ENCODE measurements around the gene LMAN2.

GRCh38 chr5:177365845-177366527 is 14.5 kb upstream of the LMAN2 start:
- no peak for TF ChIP-seq ZFX (IDR thresholded peaks at IDR 0.05)
- TF ChIP-seq, protein P1, sequence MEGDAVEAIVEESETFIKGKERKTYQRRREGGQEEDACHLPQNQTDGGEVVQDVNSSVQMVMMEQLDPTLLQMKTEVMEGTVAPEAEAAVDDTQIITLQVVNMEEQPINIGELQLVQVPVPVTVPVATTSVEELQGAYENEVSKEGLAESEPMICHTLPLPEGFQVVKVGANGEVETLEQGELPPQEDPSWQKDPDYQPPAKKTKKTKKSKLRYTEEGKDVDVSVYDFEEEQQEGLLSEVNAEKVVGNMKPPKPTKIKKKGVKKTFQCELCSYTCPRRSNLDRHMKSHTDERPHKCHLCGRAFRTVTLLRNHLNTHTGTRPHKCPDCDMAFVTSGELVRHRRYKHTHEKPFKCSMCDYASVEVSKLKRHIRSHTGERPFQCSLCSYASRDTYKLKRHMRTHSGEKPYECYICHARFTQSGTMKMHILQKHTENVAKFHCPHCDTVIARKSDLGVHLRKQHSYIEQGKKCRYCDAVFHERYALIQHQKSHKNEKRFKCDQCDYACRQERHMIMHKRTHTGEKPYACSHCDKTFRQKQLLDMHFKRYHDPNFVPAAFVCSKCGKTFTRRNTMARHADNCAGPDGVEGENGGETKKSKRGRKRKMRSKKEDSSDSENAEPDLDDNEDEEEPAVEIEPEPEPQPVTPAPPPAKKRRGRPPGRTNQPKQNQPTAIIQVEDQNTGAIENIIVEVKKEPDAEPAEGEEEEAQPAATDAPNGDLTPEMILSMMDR (IDR thresholded peaks at IDR 0.05 in 2 of 3, conservative IDR thresholded peaks at IDR 0.05 in 1 of 3; ENCODE audit: borderline replicate concordance in 1 of 3, insufficient read depth in 1 of 3, low read depth in 2 of 3, low read length in 2 of 3): no peak
